ENCODE data around the gene LASP1.

Gene LASP1

GRCh38 chr17:38885728-38886642 is 16.1 kb downstream of the LASP1 start:
- FAIRE-seq (no peak), DNase-seq (ENCODE audit: low spot score) (no peak)

GRCh38 chr17:38886643-38887010 is 16.8 kb downstream of the LASP1 start:
- FAIRE-seq (no peak), DNase-seq (ENCODE audit: low spot score) (no peak)

- FAIRE-seq, result no peak
- no peak for DNase-seq (ENCODE audit: low spot score)
Measured at GRCh38 chr17:38888842-38889241, 19.0 kb downstream of the LASP1 start.

- FAIRE-seq, result no peak
Measured at GRCh38 chr17:38889745-38890409, 20.0 kb downstream of the LASP1 start.

GRCh38 chr17:38890410-38890746 is 20.5 kb downstream of the LASP1 start:
- no peak for FAIRE-seq
- no peak for DNase-seq (ENCODE audit: low spot score)

More at GRCh38 chr17:38889745-38890409, 20.0 kb downstream of the LASP1 start:
- no peak for DNase-seq (ENCODE audit: low spot score)

- no peak for FAIRE-seq
- no peak for DNase-seq (ENCODE audit: low spot score)
Measured at GRCh38 chr17:38891441-38891840, 21.6 kb downstream of the LASP1 start.

GRCh38 chr17:38892083-38892482 is 22.2 kb downstream of the LASP1 start:
- DNase-seq (ENCODE audit: low spot score), result no peak
- FAIRE-seq, result no peak

GRCh38 chr17:38892620-38893019 is 22.8 kb downstream of the LASP1 start:
- DNase-seq (ENCODE audit: low spot score) (no peak), FAIRE-seq (no peak)

GRCh38 chr17:38893113-38893512 is 23.3 kb downstream of the LASP1 start:
- FAIRE-seq (no peak), DNase-seq (ENCODE audit: low spot score) (no peak)

GRCh38 chr17:38893607-38894006 is 23.7 kb downstream of the LASP1 start:
- FAIRE-seq (no peak), DNase-seq (ENCODE audit: low spot score) (no peak)

GRCh38 chr17:38894276-38894675 is 24.4 kb downstream of the LASP1 start:
- FAIRE-seq (no peak), DNase-seq (ENCODE audit: low spot score) (no peak)

GRCh38 chr17:38896346-38896954 is 26.6 kb downstream of the LASP1 start:
- no peak for DNase-seq (ENCODE audit: low spot score)
- no peak for FAIRE-seq

GRCh38 chr17:38897176-38897575 is 27.3 kb downstream of the LASP1 start:
- DNase-seq (ENCODE audit: low spot score) (no peak), FAIRE-seq (no peak)

GRCh38 chr17:38897671-38898290 is 27.9 kb downstream of the LASP1 start:
- DNase-seq (ENCODE audit: low spot score) (no peak), FAIRE-seq (no peak)

- FAIRE-seq (no peak), DNase-seq (ENCODE audit: low spot score) (no peak)
Measured at GRCh38 chr17:38898291-38898679, 28.4 kb downstream of the LASP1 start.

GRCh38 chr17:38898812-38899348 is 29.0 kb downstream of the LASP1 start:
- FAIRE-seq (no peak), DNase-seq (ENCODE audit: low spot score) (peak; percentile 73)

- no peak for FAIRE-seq
- no peak for DNase-seq (ENCODE audit: low spot score)
Measured at GRCh38 chr17:38899421-38899820, 29.6 kb downstream of the LASP1 start.

- FAIRE-seq (peak; percentile 99), DNase-seq (ENCODE audit: low spot score) (peak; percentile 100)
Measured at GRCh38 chr17:38900978-38901656, 31.3 kb downstream of the LASP1 start.

GRCh38 chr17:38903404-38903803 is 33.5 kb downstream of the LASP1 start:
- FAIRE-seq, result no peak
- DNase-seq (ENCODE audit: low spot score), result no peak

- FAIRE-seq, result no peak
- no peak for DNase-seq (ENCODE audit: low spot score)
Measured at GRCh38 chr17:38904892-38905291, 35.0 kb downstream of the LASP1 start.

GRCh38 chr17:38905375-38905774 is 35.5 kb downstream of the LASP1 start:
- DNase-seq (ENCODE audit: low spot score) (no peak), FAIRE-seq (no peak)
